Measurements from ENCODE around the gene ERC2.

- TF ChIP-seq POLR2A (IDR thresholded peaks at IDR 0.05; ENCODE audit: low read depth, low read length) = no peak
- no peak for TF ChIP-seq POLR2AphosphoS5 (IDR thresholded peaks at IDR 0.05; ENCODE audit: low read depth, low read length)
These were observed 345.4 kb downstream of the ERC2 start for GRCh38 chr3:56122911-56123310.

Data from GM12892 (cell line).